GM12878 (cell line): ENCODE measurements around the gene AGAP1. TPM values are rescaled to one million over a fixed set of nuclear protein-coding genes. Genes with fewer than 3 reads are reported as not detected.

Experiments
- ATAC-seq: fragments of 200-7000 bp; cut with Tn5 transposase; 3 replicates; pipeline ENCODE4 v1.9.1; 2020; ENCODE audit warnings: mild to moderate bottlenecking, moderate library complexity
- BruUV-seq: library from RNA; stranded (reverse); fragments of 400-500 nt; replicated peaks from 2 replicates; lab custom pipeline; 2021; lab: Mats Ljungman, UMichigan
- CTCF ChIA-PET: fragments of 300-600 bp; sonication (Branson Sonifier 250); formaldehyde crosslinking; extraction: SDS; loops from one replicate; lab custom pipeline; 2021; ENCODE audit warnings: inconsistent platforms; lab: Yijun Ruan, JAX
- POLR2A ChIA-PET: fragments of 350-600 bp; formaldehyde crosslinking; extraction: SDS; loops from one replicate; lab custom pipeline; 2021; ENCODE audit warnings: inconsistent platforms; lab: Charles Lee
- RAD21 ChIA-PET: fragments of 300-600 bp; sonication (Branson Sonifier 250); formaldehyde crosslinking; loops from one replicate; lab custom pipeline; 2023; ENCODE audit warnings: antibody characterized with exemption; ENCODE audit not compliant: unreplicated experiment; lab: Charles Lee
- SMC1A ChIA-PET: fragments of 300-600 bp; sonication (Branson Sonifier 250); formaldehyde crosslinking; loops from one replicate; lab custom pipeline; 2023; ENCODE audit not compliant: unreplicated experiment, uncharacterized antibody; lab: Charles Lee
- DNase-seq: peaks from one replicate; pipeline ENCODE4 v3.0.0-alpha.2; 2011; ENCODE audit warnings: low read depth, low spot score
- FAIRE-seq: peaks from 3 replicates; lab custom pipeline; 2011; peaks lifted over from hg19 to GRCh38; lab: Jason Lieb, UNC
- H2AFZ ChIP-seq: 2 replicates; pipeline ENCODE4 v1.6.0; 2011; ENCODE audit warnings: low read depth, low read length, control low read depth; ENCODE audit not compliant: control insufficient read depth
- H3K27ac ChIP-seq: 2 replicates; pipeline ENCODE4 v1.5.1; 2011; ENCODE audit warnings: control low read depth; ENCODE audit not compliant: control insufficient read depth, insufficient read depth
- H3K27me3 ChIP-seq, 2 experiments: replicated peaks in 1 of 2; 2 replicates each; pipeline versions ENCODE4 v1.6.0 to v1.6.1; 2011; ENCODE audit warnings: low read length in 1 of 2; ENCODE audit not compliant: control insufficient read depth in 2 of 2, insufficient read depth in 2 of 2
- H3K36me3 ChIP-seq, 2 experiments: 2 replicates each; pipeline ENCODE4 v1.5.1; 2011; ENCODE audit warnings: low read length in 1 of 2; ENCODE audit not compliant: control insufficient read depth in 2 of 2, insufficient read depth in 2 of 2
- H3K4me1 ChIP-seq: 2 replicates; pipeline ENCODE4 v1.6.1; 2011; ENCODE audit warnings: mild to moderate bottlenecking, low read length, moderate library complexity, mixed read lengths; ENCODE audit not compliant: control insufficient read depth, insufficient read depth
- H3K4me2 ChIP-seq: 2 replicates; pipeline ENCODE4 v1.6.0; 2011; ENCODE audit warnings: control low read depth; ENCODE audit not compliant: control insufficient read depth, insufficient read depth
- H3K4me3 ChIP-seq: fragments of 200-600 bp; sonication (generic); 2 replicates; pipeline ENCODE4 v1.5.1; 2016
- H3K79me2 ChIP-seq: 2 replicates; pipeline ENCODE4 v1.6.0; 2011; ENCODE audit warnings: low read length; ENCODE audit not compliant: control insufficient read depth, insufficient read depth
- H3K9ac ChIP-seq: 2 replicates; pipeline ENCODE4 v1.8.0; 2011; ENCODE audit warnings: low read length, control low read depth, mixed read lengths; ENCODE audit not compliant: control insufficient read depth, insufficient read depth
- H3K9me3 ChIP-seq: replicated peaks from 3 replicates; pipeline ENCODE4 v1.5.1; 2011; ENCODE audit warnings: mild to moderate bottlenecking, low read length; ENCODE audit not compliant: control insufficient read depth, insufficient read depth
- H4K20me1 ChIP-seq: 2 replicates; pipeline ENCODE4 v1.6.0; 2011; ENCODE audit not compliant: control insufficient read depth, insufficient read depth
- CBX3 ChIP-seq: fragments of 200-600 bp; sonication (generic); IDR thresholded peaks from 2 replicates; pipeline ENCODE4 v1.6.1; 2016; ENCODE audit warnings: low read depth, borderline replicate concordance
- ETV6 ChIP-seq, 2 experiments: fragments of 450-650 bp in 1 of 2; IDR thresholded peaks in 1 of 2; conservative IDR thresholded peaks in 1 of 2; 2 replicates each; pipeline ENCODE4 v1.6.1; 2014; ENCODE audit warnings: antibody characterized with exemption in 1 of 2, borderline replicate concordance in 1 of 2, low read depth in 1 of 2, mild to moderate bottlenecking in 1 of 2, moderate library complexity in 1 of 2
- EZH2 ChIP-seq: IDR thresholded peaks from 2 replicates; pipeline ENCODE4 v1.6.1; 2012; ENCODE audit warnings: low read depth, mild to moderate bottlenecking, control low read depth, inconsistent platforms, low read length, borderline replicate concordance; ENCODE audit not compliant: control insufficient read depth
- FOXK2 ChIP-seq: fragments of 450-650 bp; IDR thresholded peaks from 2 replicates; pipeline ENCODE4 v1.6.1; 2017; ENCODE audit warnings: mild to moderate bottlenecking, moderate library complexity
- GABPA ChIP-seq: IDR thresholded peaks from 2 replicates; pipeline ENCODE4 v1.6.1; 2014; ENCODE audit warnings: antibody characterized with exemption, low read depth, mild to moderate bottlenecking, inconsistent platforms
- HDGF ChIP-seq: fragments of 450-650 bp; IDR thresholded peaks from 2 replicates; pipeline ENCODE4 v1.6.1; 2016; ENCODE audit warnings: antibody characterized with exemption
- IRF4 ChIP-seq: IDR thresholded peaks from 2 replicates; pipeline ENCODE4 v1.6.1; 2011; ENCODE audit warnings: low read depth, low read length
- PAX8 ChIP-seq: fragments of 450-650 bp; IDR thresholded peaks from 2 replicates; pipeline ENCODE4 v1.6.1; 2017; ENCODE audit warnings: mild to moderate bottlenecking, moderate library complexity
- SP1 ChIP-seq: IDR thresholded peaks from one replicate; pipeline ENCODE4 v1.6.1; 2011; ENCODE audit warnings: low read depth, low read length
- SUPT20H ChIP-seq: IDR thresholded peaks from 2 replicates; pipeline ENCODE4 v1.6.1; 2011; ENCODE audit warnings: low read depth, mild to moderate bottlenecking, low read length, moderate library complexity, borderline replicate concordance; ENCODE audit not compliant: control insufficient read depth
- TAF1 ChIP-seq: IDR thresholded peaks from 2 replicates; pipeline ENCODE4 v1.6.1; 2011; ENCODE audit warnings: mild to moderate bottlenecking, low read depth, low read length, borderline replicate concordance
- TARDBP ChIP-seq: IDR thresholded peaks from 2 replicates; pipeline ENCODE4 v1.6.1; 2016; ENCODE audit warnings: borderline replicate concordance
- ZNF24 ChIP-seq: fragments of 450-650 bp; IDR thresholded peaks from 2 replicates; pipeline ENCODE4 v1.6.1; 2017; ENCODE audit warnings: antibody characterized with exemption, mild to moderate bottlenecking
- ZNF274 ChIP-seq: IDR thresholded peaks from one replicate; pipeline ENCODE4 v1.8.0; 2011; ENCODE audit not compliant: insufficient read length, insufficient read depth
- WGBS: methylation state at CpG from one replicate; pipeline ENCODE4 v1.1.6; 2016; ENCODE audit warnings: low lambda C conversion rate; ENCODE audit not compliant: insufficient replicate concordance, insufficient coverage; ENCODE audit errors: missing lambda C conversion rate; 5-methylcytosine and 5-hydroxymethylcytosine counted together
- in situ Hi-C: fragments of 300-500 bp; cut with MboI; formaldehyde crosslinking; loops from 9 replicates; pipeline ENCODE4 v1.14.3; 2018; ENCODE audit warnings: mixed read lengths
- intact Hi-C: fragments of 100-400 bp; cut with micrococcal nuclease; formaldehyde crosslinking; loops from one replicate; pipeline ENCODE4 v1.14.2; 2022; ENCODE audit not compliant: unreplicated experiment
- polyA plus RNA-seq, 11 experiments: library from polyadenylated mRNA; depleted of rRNA in 4 of 11; unstranded in 6 of 11; stranded (reverse) in 5 of 11; fragments of >200 nt; fragmentation: Nextera tagmentation in 4 of 11; fragmentation: Illumina TruSeq in 1 of 11; extraction: Ambion mirVana in 4 of 11; extraction: Trizol in 1 of 11; gene quantifications; 1 replicate in 1 of 11; 2 replicates in 10 of 11; pipeline versions ENCODE4 v1.2.1 to v1.2.3, GENCODE V29; 2011 to 2016; ENCODE audit warnings: inconsistent platforms in 2 of 11, missing spikeins in 2 of 11, low read depth in 1 of 11
- total RNA-seq, 4 experiments: library from RNA; depleted of rRNA in 3 of 4; stranded (reverse); fragments of >200 nt in 3 of 4; fragmentation: Illumina TruSeq in 1 of 4; extraction: Trizol in 1 of 4; gene quantifications; 2 replicates each; pipeline versions ENCODE4 v1.2.1 to v1.2.3, GENCODE V29; 2013 to 2021
- TF ChIP-seq, protein P1 (sequence below): fragments of 450-650 bp; IDR thresholded peaks from 2 replicates; pipeline ENCODE4 v1.6.1; 2018; ENCODE audit warnings: borderline replicate concordance, mild to moderate bottlenecking; ENCODE audit not compliant: partially characterized antibody
- TF ChIP-seq, protein P2 (sequence below): fragments of 450-650 bp; formaldehyde crosslinking; IDR thresholded peaks from 2 replicates; pipeline ENCODE4 v1.5.0; 2022; ENCODE audit warnings: mild to moderate bottlenecking, missing genetic modification characterization
- TF ChIP-seq, protein P3 (sequence below): IDR thresholded peaks from 2 replicates; pipeline ENCODE4 v1.6.1; 2012; ENCODE audit warnings: low read depth, low read length, improper control_type of control experiment

Gene AGAP1
- total and polyA plus RNA-seq, 10 of the 15 experiments (the other 5 are each of a cell fraction or from before 2014, with no cell fraction given) = 0.05 to 0.15 (median 0.06) TPM; not detected in 7

GRCh38 chr2:235600406-235600805 lies 106.6 kb downstream of the AGAP1 start:
- in situ Hi-C loops (no loop called here), intact Hi-C loops (no loop called here)
- Histone ChIP-seq H3K4me3 (no peak overlapping the region), H3K9me3 (no peaks in the 10 kb centered on the region; the same call in 2 of the 3 replicates), H3K79me2 (no peaks in the 10 kb centered on the region), H4K20me1 (no peaks in the 10 kb centered on the region), H2AFZ (no peak overlapping the region), H3K27me3 (no peaks in the 10 kb centered on the region), H3K27ac (no peak overlapping the region), H3K9ac (no peak overlapping the region), H3K36me3 (no peaks in the 10 kb centered on the region), H3K4me2 (no peak overlapping the region), H3K4me1 (no peaks in the 10 kb centered on the region)
- POLR2A ChIA-PET = no interaction called here
- ATAC-seq (no peak), DNase-seq (no peak), FAIRE-seq (no peak)
- RAD21 ChIA-PET = no interaction called here
- 4% methylated on average over 4 of the region's 4 CpGs for WGBS
- SMC1A ChIA-PET = no interaction called here
- no TSS peak for BruUV-seq
- CTCF ChIA-PET = interaction anchor here (1.4 kb wide), 1 partner anchor 146 kb away, joined by 4 read pairs; no protein-coding TSS in a partner anchor
- TF ChIP-seq ETV6 (conservative IDR thresholded peaks at IDR 0.05 in 1 of 2, IDR thresholded peaks at IDR 0.05 in 1 of 2; ENCODE audit: borderline replicate concordance in 1 of 2, low read depth in 1 of 2) = no peak
- no peak for TF ChIP-seq ZNF274
- TF ChIP-seq, protein P1, sequence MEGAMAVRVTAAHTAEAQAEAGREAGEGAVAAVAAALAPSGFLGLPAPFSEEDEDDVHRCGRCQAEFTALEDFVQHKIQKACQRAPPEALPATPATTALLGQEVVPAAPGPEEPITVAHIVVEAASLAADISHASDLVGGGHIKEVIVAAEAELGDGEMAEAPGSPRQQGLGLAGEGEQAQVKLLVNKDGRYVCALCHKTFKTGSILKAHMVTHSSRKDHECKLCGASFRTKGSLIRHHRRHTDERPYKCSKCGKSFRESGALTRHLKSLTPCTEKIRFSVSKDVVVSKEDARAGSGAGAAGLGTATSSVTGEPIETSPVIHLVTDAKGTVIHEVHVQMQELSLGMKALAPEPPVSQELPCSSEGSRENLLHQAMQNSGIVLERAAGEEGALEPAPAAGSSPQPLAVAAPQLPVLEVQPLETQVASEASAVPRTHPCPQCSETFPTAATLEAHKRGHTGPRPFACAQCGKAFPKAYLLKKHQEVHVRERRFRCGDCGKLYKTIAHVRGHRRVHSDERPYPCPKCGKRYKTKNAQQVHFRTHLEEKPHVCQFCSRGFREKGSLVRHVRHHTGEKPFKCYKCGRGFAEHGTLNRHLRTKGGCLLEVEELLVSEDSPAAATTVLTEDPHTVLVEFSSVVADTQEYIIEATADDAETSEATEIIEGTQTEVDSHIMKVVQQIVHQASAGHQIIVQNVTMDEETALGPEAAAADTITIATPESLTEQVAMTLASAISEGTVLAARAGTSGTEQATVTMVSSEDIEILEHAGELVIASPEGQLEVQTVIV = no peak
- TF ChIP-seq ZNF24 = no peak
- TF ChIP-seq, protein P2, sequence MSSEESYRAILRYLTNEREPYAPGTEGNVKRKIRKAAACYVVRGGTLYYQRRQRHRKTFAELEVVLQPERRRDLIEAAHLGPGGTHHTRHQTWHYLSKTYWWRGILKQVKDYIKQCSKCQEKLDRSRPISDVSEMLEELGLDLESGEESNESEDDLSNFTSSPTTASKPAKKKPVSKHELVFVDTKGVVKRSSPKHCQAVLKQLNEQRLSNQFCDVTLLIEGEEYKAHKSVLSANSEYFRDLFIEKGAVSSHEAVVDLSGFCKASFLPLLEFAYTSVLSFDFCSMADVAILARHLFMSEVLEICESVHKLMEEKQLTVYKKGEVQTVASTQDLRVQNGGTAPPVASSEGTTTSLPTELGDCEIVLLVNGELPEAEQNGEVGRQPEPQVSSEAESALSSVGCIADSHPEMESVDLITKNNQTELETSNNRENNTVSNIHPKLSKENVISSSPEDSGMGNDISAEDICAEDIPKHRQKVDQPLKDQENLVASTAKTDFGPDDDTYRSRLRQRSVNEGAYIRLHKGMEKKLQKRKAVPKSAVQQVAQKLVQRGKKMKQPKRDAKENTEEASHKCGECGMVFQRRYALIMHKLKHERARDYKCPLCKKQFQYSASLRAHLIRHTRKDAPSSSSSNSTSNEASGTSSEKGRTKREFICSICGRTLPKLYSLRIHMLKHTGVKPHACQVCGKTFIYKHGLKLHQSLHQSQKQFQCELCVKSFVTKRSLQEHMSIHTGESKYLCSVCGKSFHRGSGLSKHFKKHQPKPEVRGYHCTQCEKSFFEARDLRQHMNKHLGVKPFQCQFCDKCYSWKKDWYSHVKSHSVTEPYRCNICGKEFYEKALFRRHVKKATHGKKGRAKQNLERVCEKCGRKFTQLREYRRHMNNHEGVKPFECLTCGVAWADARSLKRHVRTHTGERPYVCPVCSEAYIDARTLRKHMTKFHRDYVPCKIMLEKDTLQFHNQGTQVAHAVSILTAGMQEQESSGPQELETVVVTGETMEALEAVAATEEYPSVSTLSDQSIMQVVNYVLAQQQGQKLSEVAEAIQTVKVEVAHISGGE (CRISPR knock-in tag) = no peak
- TF ChIP-seq TAF1 = no peak
- TF ChIP-seq CBX3 = no peak
- TF ChIP-seq, protein P3, sequence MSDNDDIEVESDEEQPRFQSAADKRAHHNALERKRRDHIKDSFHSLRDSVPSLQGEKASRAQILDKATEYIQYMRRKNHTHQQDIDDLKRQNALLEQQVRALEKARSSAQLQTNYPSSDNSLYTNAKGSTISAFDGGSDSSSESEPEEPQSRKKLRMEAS = no peak
- TF ChIP-seq EZH2 = no peak
- TF ChIP-seq GABPA = no peak
- TF ChIP-seq TARDBP = no peak
- no peak for TF ChIP-seq FOXK2
- no peak for TF ChIP-seq IRF4
- no peak for TF ChIP-seq SP1
- TF ChIP-seq PAX8 = no peak
- TF ChIP-seq SUPT20H = no peak
- no peak for TF ChIP-seq HDGF
